SK-N-SH (cell line): Measurements from ENCODE around the gene CCSER1. TPM values are rescaled to one million over a fixed set of nuclear protein-coding genes. Genes with fewer than 3 reads are reported as not detected.

Experiments
- CTCF ChIA-PET: fragments of 300-600, 350-600 bp; formaldehyde crosslinking; extraction: SDS; loops from one replicate; lab custom pipeline; 2021; lab: Yijun Ruan, JAX
- POLR2A ChIA-PET: fragments of 350-600 bp; sonication (Branson Sonifier 250); formaldehyde crosslinking; extraction: SDS; loops from one replicate; lab custom pipeline; 2020; ENCODE audit warnings: antibody characterized with exemption, inconsistent platforms; lab: Yijun Ruan, JAX
- DNase-seq: peaks from one replicate; pipeline ENCODE4 v3.0.0; 2012
- H2AFZ ChIP-seq: fragments of 200-600 bp; sonication (generic); 2 replicates; pipeline ENCODE4 v1.8.1; 2016; ENCODE audit warnings: antibody characterized with exemption, mild to moderate bottlenecking, low read depth
- H3F3A ChIP-seq: fragments of 200-600 bp; sonication (generic); replicated peaks from 2 replicates; pipeline ENCODE3; 2016; ENCODE audit warnings: antibody characterized with exemption, mild to moderate bottlenecking; ENCODE audit not compliant: insufficient read depth
- H3K27ac ChIP-seq, 2 experiments: fragments of 200-500 bp in 1 of 2; fragments of 200-600 bp in 1 of 2; sonication (Bioruptor generic) in 1 of 2; sonication (generic), shearing (Covaris generic) in 1 of 2; 2 replicates each; pipeline versions ENCODE4 v1.5.1 to v1.6.1; 2014 to 2016; ENCODE audit warnings: low read depth in 2 of 2, inconsistent platforms in 1 of 2, low read length in 1 of 2, mild to moderate bottlenecking in 1 of 2, mixed read lengths in 1 of 2
- H3K27me3 ChIP-seq: fragments of 200-600 bp; sonication (generic), shearing (Covaris generic); 2 replicates; pipeline ENCODE4 v1.6.1; 2016; ENCODE audit warnings: mixed run types; ENCODE audit not compliant: insufficient read depth
- H3K36me3 ChIP-seq, 2 experiments: fragments of 200-500 bp in 1 of 2; fragments of 200-600 bp in 1 of 2; sonication (Bioruptor generic) in 1 of 2; sonication (generic) in 1 of 2; replicated peaks in 1 of 2; 2 replicates each; pipeline versions ENCODE3 to v1.5.1; 2014 to 2016; ENCODE audit warnings: low read length in 1 of 2, mild to moderate bottlenecking in 1 of 2; ENCODE audit not compliant: insufficient read depth in 2 of 2, control insufficient read depth in 1 of 2
- H3K4me1 ChIP-seq, 2 experiments: fragments of 200-500 bp in 1 of 2; fragments of 200-600 bp in 1 of 2; sonication (Bioruptor generic) in 1 of 2; sonication (generic), shearing (Covaris generic) in 1 of 2; 2 replicates each; pipeline versions ENCODE4 v1.5.1 to v1.6.1; 2014 to 2016; ENCODE audit warnings: low read depth in 1 of 2, low read length in 1 of 2, mixed run types in 1 of 2; ENCODE audit not compliant: insufficient read depth in 2 of 2, control insufficient read depth in 1 of 2
- H3K4me2 ChIP-seq: fragments of 200-600 bp; sonication (generic), shearing (Covaris generic); 2 replicates; pipeline ENCODE4 v1.6.1; 2017; ENCODE audit warnings: mixed run types
- H3K4me3 ChIP-seq, 2 experiments: fragments of 200-500 bp in 1 of 2; fragments of 200-600 bp in 1 of 2; sonication (Bioruptor generic) in 1 of 2; sonication (generic), shearing (Covaris generic) in 1 of 2; 2 replicates each; pipeline versions ENCODE4 v1.5.1 to v1.8.1; 2014 to 2016; ENCODE audit warnings: low read depth in 2 of 2, inconsistent platforms in 1 of 2, low read length in 1 of 2, mild to moderate bottlenecking in 1 of 2, mixed read lengths in 1 of 2, moderate library complexity in 1 of 2
- H3K79me2 ChIP-seq: fragments of 200-600 bp; sonication (generic); 2 replicates; pipeline ENCODE4 v1.8.1; 2017; ENCODE audit warnings: mild to moderate bottlenecking; ENCODE audit not compliant: insufficient read depth
- H3K9ac ChIP-seq: fragments of 200-600 bp; sonication (generic); 2 replicates; pipeline ENCODE4 v1.6.1; 2017; ENCODE audit warnings: mixed run types
- H3K9me2 ChIP-seq: fragments of 200-600 bp; sonication (generic); 2 replicates; pipeline ENCODE4 v1.6.1; 2017; ENCODE audit warnings: mixed run types
- H3K9me3 ChIP-seq: fragments of 200-600 bp; sonication (generic); 2 replicates; pipeline ENCODE4 v1.6.1; 2017; ENCODE audit warnings: mixed run types, mild to moderate bottlenecking, moderate library complexity
- H4K20me1 ChIP-seq: fragments of 200-600 bp; sonication (generic); 2 replicates; pipeline ENCODE4 v1.6.1; 2017; ENCODE audit warnings: mild to moderate bottlenecking, mixed run types; ENCODE audit not compliant: insufficient read depth
- CHD2 ChIP-seq: fragments of 150-350 bp; IDR thresholded peaks from 2 replicates; pipeline ENCODE4 v1.6.1; 2018; ENCODE audit warnings: low read length; ENCODE audit not compliant: partially characterized antibody
- ELF1 ChIP-seq: IDR thresholded peaks from 2 replicates; pipeline ENCODE4 v1.4.0; 2012
- EP300 ChIP-seq, 2 experiments: IDR thresholded peaks; 2 replicates each; pipeline versions ENCODE4 v1.4.0 to v1.6.1; 2012; ENCODE audit warnings: borderline replicate concordance in 1 of 2, low read depth in 1 of 2, low read length in 1 of 2
- FOSL2 ChIP-seq: IDR thresholded peaks from 2 replicates; pipeline ENCODE4 v1.4.0; 2012; ENCODE audit warnings: low read depth, mild to moderate bottlenecking, moderate library complexity, borderline replicate concordance
- FOXM1 ChIP-seq: IDR thresholded peaks from 2 replicates; pipeline ENCODE4 v1.4.0; 2012; ENCODE audit warnings: low read depth, mild to moderate bottlenecking
- GABPA ChIP-seq: IDR thresholded peaks from 2 replicates; pipeline ENCODE4 v1.4.0; 2012; ENCODE audit warnings: low read depth, mild to moderate bottlenecking
- GATA2 ChIP-seq: sonication (generic); formaldehyde crosslinking; IDR thresholded peaks from 2 replicates; pipeline ENCODE4 v1.5.0; 2020; ENCODE audit warnings: mild to moderate bottlenecking, missing genetic modification reagents
- NFIC ChIP-seq: IDR thresholded peaks from 2 replicates; pipeline ENCODE4 v1.4.0; 2012; ENCODE audit warnings: borderline replicate concordance
- SMC3 ChIP-seq: IDR thresholded peaks from 2 replicates; pipeline ENCODE4 v1.6.1; 2012; ENCODE audit warnings: low read depth, low read length, improper control_type of control experiment
- TAF1 ChIP-seq: IDR thresholded peaks from 2 replicates; pipeline ENCODE4 v1.6.1; 2012; ENCODE audit warnings: low read depth, mild to moderate bottlenecking, low read length, moderate library complexity, borderline replicate concordance
- TCF12 ChIP-seq: IDR thresholded peaks from 2 replicates; pipeline ENCODE4 v1.4.0; 2012
- YY1 ChIP-seq: IDR thresholded peaks from 2 replicates; pipeline ENCODE4 v1.4.0; 2012; ENCODE audit warnings: low read depth, mild to moderate bottlenecking
- WGBS: methylation state at CpG from one replicate; pipeline ENCODE4 v1.1.6; 2017; ENCODE audit warnings: low lambda C conversion rate; 5-methylcytosine and 5-hydroxymethylcytosine counted together
- polyA plus RNA-seq, 3 experiments: library from polyadenylated mRNA; depleted of rRNA; stranded (reverse); fragments of >200 nt; gene quantifications; 2 replicates each; pipeline ENCODE4 v1.2.3, GENCODE V29; 2012
- TF ChIP-seq, protein P1 (sequence below): fragments of 200-600 bp; sonication (generic); IDR thresholded peaks from 2 replicates; pipeline ENCODE4 v1.6.1; 2017; ENCODE audit warnings: antibody characterized with exemption, mild to moderate bottlenecking, moderate library complexity
- TF ChIP-seq, protein P2 (sequence below): IDR thresholded peaks from 2 replicates; pipeline ENCODE4 v1.4.0; 2012; ENCODE audit warnings: low read depth, borderline replicate concordance
- TF ChIP-seq, protein P3 (sequence below): IDR thresholded peaks from 2 replicates; pipeline ENCODE4 v1.4.0; 2012; ENCODE audit warnings: low read depth
- TF ChIP-seq, protein P4 (sequence below): IDR thresholded peaks from 2 replicates; pipeline ENCODE4; 2012

CCSER1 gene
- polyA plus RNA-seq, 1 of the 3 experiments (the other 2 are of a cell fraction): 0.05 TPM

DNA sequence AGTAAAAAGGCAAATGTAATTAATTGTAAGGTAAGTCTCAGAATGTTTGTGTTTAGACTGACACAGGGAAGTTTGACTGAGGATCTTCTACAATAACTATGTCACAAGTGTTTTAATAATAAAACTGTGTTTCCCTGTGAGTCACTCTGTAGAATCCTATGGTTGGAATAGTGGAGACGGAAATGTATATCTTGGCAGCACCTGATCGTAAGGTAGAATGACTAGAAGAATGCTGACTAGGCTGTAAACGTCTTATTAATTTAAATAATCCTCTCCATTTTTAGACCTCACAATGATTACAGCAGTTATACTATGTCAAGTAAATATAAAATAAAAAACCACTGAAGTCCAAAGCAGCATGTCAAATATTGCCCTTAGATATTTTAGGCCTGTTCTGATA is 266.0 kb downstream of the CCSER1 start:
- no peak overlapping the region for H3K4me2 ChIP-seq
- TF ChIP-seq FOXM1 (no peak), ELF1 (no peak), CHD2 (no peak), YY1 (no peak), NFIC (no peak), TCF12 (no peak), FOSL2 (no peak), SMC3 (no peak), EP300 (IDR thresholded peaks at IDR 0.05; ENCODE audit: borderline replicate concordance in 1 of 2, low read depth in 1 of 2, low read length in 1 of 2) (no peak), TAF1 (no peak), GABPA (no peak), GATA2 (CRISPR knock-in tag) (no peak)
- TF ChIP-seq, protein P1, sequence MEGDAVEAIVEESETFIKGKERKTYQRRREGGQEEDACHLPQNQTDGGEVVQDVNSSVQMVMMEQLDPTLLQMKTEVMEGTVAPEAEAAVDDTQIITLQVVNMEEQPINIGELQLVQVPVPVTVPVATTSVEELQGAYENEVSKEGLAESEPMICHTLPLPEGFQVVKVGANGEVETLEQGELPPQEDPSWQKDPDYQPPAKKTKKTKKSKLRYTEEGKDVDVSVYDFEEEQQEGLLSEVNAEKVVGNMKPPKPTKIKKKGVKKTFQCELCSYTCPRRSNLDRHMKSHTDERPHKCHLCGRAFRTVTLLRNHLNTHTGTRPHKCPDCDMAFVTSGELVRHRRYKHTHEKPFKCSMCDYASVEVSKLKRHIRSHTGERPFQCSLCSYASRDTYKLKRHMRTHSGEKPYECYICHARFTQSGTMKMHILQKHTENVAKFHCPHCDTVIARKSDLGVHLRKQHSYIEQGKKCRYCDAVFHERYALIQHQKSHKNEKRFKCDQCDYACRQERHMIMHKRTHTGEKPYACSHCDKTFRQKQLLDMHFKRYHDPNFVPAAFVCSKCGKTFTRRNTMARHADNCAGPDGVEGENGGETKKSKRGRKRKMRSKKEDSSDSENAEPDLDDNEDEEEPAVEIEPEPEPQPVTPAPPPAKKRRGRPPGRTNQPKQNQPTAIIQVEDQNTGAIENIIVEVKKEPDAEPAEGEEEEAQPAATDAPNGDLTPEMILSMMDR: no peak
- TF ChIP-seq, protein P2, sequence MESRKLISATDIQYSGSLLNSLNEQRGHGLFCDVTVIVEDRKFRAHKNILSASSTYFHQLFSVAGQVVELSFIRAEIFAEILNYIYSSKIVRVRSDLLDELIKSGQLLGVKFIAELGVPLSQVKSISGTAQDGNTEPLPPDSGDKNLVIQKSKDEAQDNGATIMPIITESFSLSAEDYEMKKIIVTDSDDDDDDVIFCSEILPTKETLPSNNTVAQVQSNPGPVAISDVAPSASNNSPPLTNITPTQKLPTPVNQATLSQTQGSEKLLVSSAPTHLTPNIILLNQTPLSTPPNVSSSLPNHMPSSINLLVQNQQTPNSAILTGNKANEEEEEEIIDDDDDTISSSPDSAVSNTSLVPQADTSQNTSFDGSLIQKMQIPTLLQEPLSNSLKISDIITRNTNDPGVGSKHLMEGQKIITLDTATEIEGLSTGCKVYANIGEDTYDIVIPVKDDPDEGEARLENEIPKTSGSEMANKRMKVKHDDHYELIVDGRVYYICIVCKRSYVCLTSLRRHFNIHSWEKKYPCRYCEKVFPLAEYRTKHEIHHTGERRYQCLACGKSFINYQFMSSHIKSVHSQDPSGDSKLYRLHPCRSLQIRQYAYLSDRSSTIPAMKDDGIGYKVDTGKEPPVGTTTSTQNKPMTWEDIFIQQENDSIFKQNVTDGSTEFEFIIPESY: no peak
- TF ChIP-seq, protein P3, sequence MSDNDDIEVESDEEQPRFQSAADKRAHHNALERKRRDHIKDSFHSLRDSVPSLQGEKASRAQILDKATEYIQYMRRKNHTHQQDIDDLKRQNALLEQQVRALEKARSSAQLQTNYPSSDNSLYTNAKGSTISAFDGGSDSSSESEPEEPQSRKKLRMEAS: no peak
- TF ChIP-seq, protein P4, sequence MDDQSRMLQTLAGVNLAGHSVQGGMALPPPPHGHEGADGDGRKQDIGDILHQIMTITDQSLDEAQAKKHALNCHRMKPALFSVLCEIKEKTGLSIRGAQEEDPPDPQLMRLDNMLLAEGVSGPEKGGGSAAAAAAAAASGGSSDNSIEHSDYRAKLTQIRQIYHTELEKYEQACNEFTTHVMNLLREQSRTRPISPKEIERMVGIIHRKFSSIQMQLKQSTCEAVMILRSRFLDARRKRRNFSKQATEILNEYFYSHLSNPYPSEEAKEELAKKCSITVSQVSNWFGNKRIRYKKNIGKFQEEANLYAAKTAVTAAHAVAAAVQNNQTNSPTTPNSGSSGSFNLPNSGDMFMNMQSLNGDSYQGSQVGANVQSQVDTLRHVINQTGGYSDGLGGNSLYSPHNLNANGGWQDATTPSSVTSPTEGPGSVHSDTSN: no peak
- DNase-seq: no peak
- 80% methylated on average over 3 of the region's 3 CpGs for WGBS
- no peaks in the 10 kb centered on the region for H3K9me3 ChIP-seq
- H3F3A ChIP-seq: no peaks in the 10 kb centered on the region
- H3K27me3 ChIP-seq: no peaks in the 10 kb centered on the region
- no peak overlapping the region for H2AFZ ChIP-seq
- no peaks in the 10 kb centered on the region for H3K36me3 ChIP-seq
- H4K20me1 ChIP-seq: no peaks in the 10 kb centered on the region
- no peak overlapping the region for H3K27ac ChIP-seq
- H3K9ac ChIP-seq: no peak overlapping the region
- CTCF ChIA-PET: no interaction called here
- H3K4me1 ChIP-seq: no peaks in the 10 kb centered on the region
- no peaks in the 10 kb centered on the region for H3K79me2 ChIP-seq
- H3K9me2 ChIP-seq: no peaks in the 10 kb centered on the region
- POLR2A ChIA-PET: no interaction called here
- no peak overlapping the region for H3K4me3 ChIP-seq
